H1 (cell line): Measurements from ENCODE around the gene KRTAP15-1. TPM values are rescaled to one million over a fixed set of nuclear protein-coding genes. Genes with fewer than 3 reads are reported as not detected.

Experiments used
- CTCF ChIA-PET: fragments of 300-600 bp; sonication (Branson Sonifier 250); formaldehyde crosslinking; loops from one replicate; lab custom pipeline; 2021; ENCODE audit not compliant: partially characterized antibody; lab: Charles Lee
- POLR2A ChIA-PET: fragments of 300-600 bp; sonication (Branson Sonifier 250); formaldehyde crosslinking; loops from one replicate; lab custom pipeline; 2021; ENCODE audit warnings: inconsistent platforms; ENCODE audit not compliant: partially characterized antibody; lab: Charles Lee
- DNase-seq, 2 experiments: peaks; one replicate each; pipeline versions ENCODE4 v3.0.0 to v3.0.0-alpha.2; 2010 to 2022; ENCODE audit warnings: low spot score in 2 of 2, low read depth in 1 of 2, mixed read lengths in 1 of 2
- FAIRE-seq: peaks from 2 replicates; lab custom pipeline; 2011; peaks lifted over from hg19 to GRCh38; lab: Jason Lieb, UNC
- H2AFZ ChIP-seq: 2 replicates; pipeline ENCODE4 v1.8.1; 2012; ENCODE audit warnings: low read length, inconsistent platforms
- H2AK5ac ChIP-seq: 2 replicates; pipeline ENCODE4 v1.6.1; 2013; ENCODE audit warnings: low read depth, low read length
- H2BK120ac ChIP-seq: replicated peaks from 2 replicates; pipeline ENCODE3; 2013; ENCODE audit warnings: low read depth, low read length, inconsistent platforms
- H2BK12ac ChIP-seq: 2 replicates; pipeline ENCODE4 v1.6.1; 2013; ENCODE audit warnings: low read depth, low read length
- H2BK15ac ChIP-seq: 2 replicates; pipeline ENCODE4 v1.6.1; 2013; ENCODE audit warnings: low read length
- H2BK20ac ChIP-seq: 2 replicates; pipeline ENCODE4 v1.6.1; 2013; ENCODE audit warnings: low read length
- H2BK5ac ChIP-seq: 2 replicates; pipeline ENCODE4 v1.6.1; 2013; ENCODE audit warnings: low read depth, low read length
- H3K14ac ChIP-seq: 2 replicates; pipeline ENCODE4 v1.6.1; 2013; ENCODE audit warnings: inconsistent platforms; ENCODE audit not compliant: insufficient read length
- H3K18ac ChIP-seq: 2 replicates; pipeline ENCODE4 v1.6.1; 2013; ENCODE audit warnings: low read length; ENCODE audit errors: extremely low read depth
- H3K23ac ChIP-seq: 2 replicates; pipeline ENCODE4 v1.6.1; 2013; ENCODE audit warnings: inconsistent platforms; ENCODE audit not compliant: insufficient read length
- H3K23me2 ChIP-seq: 2 replicates; pipeline ENCODE4 v1.6.1; 2013; ENCODE audit warnings: low read depth, low read length
- H3K27ac ChIP-seq: 2 replicates; pipeline ENCODE4 v1.6.1; 2011; ENCODE audit warnings: low read depth, low read length, inconsistent platforms
- H3K27me3 ChIP-seq, 4 experiments: replicated peaks in 1 of 4; 1 replicate in 1 of 4; 2 replicates in 3 of 4; pipeline versions ENCODE4 v1.6.1 to v1.8.1; 2011 to 2013; ENCODE audit warnings: low read length in 3 of 4, mild to moderate bottlenecking in 3 of 4, inconsistent platforms in 2 of 4, mixed read lengths in 2 of 4, moderate library complexity in 1 of 4; ENCODE audit not compliant: control insufficient read depth in 3 of 4, insufficient read depth in 3 of 4; ENCODE audit errors: extremely low read depth in 1 of 4
- H3K36me3 ChIP-seq, 4 experiments: 2 replicates each; pipeline versions ENCODE4 v1.6.1 to v1.8.1; 2011 to 2013; ENCODE audit warnings: mild to moderate bottlenecking in 4 of 4, low read length in 3 of 4, moderate library complexity in 2 of 4, control low read depth in 1 of 4, inconsistent platforms in 1 of 4; ENCODE audit not compliant: insufficient read depth in 4 of 4, control insufficient read depth in 2 of 4
- H3K4ac ChIP-seq: replicated peaks from 2 replicates; pipeline ENCODE3; 2013; ENCODE audit warnings: low read length, low read depth, mixed read lengths, inconsistent platforms; ENCODE audit not compliant: insufficient read length
- H3K4me1 ChIP-seq, 4 experiments: replicated peaks in 1 of 4; 1 replicate in 1 of 4; 2 replicates in 3 of 4; pipeline versions ENCODE4 v1.6.1 to v1.8.1; 2011 to 2013; ENCODE audit warnings: low read length in 3 of 4, inconsistent platforms in 2 of 4, mixed read lengths in 1 of 4; ENCODE audit not compliant: insufficient read depth in 4 of 4, control insufficient read depth in 3 of 4
- H3K4me2 ChIP-seq, 2 experiments: 2 replicates each; pipeline versions ENCODE4 v1.6.1 to v1.8.1; 2011 to 2013; ENCODE audit warnings: low read depth in 2 of 2, low read length in 2 of 2, control low read depth in 1 of 2, inconsistent platforms in 1 of 2, mild to moderate bottlenecking in 1 of 2; ENCODE audit not compliant: insufficient read depth in 1 of 2
- H3K4me3 ChIP-seq, 4 experiments: fragments of 200-600, 300-600 bp in 1 of 4; sonication (generic), shearing (Covaris generic), sonication (Bioruptor Twin) in 1 of 4; 2 replicates each; pipeline versions ENCODE4 v1.5.1 to v1.8.1; 2011 to 2016; ENCODE audit warnings: low read length in 4 of 4, low read depth in 3 of 4, control low read depth in 2 of 4, inconsistent platforms in 2 of 4, mild to moderate bottlenecking in 2 of 4, mixed read lengths in 1 of 4, moderate library complexity in 1 of 4; ENCODE audit not compliant: insufficient read depth in 2 of 4; ENCODE audit errors: extremely low read depth in 1 of 4
- H3K56ac ChIP-seq: replicated peaks from 2 replicates; pipeline ENCODE3; 2013; ENCODE audit warnings: low read depth, mild to moderate bottlenecking, mixed read lengths, low read length, inconsistent platforms; ENCODE audit not compliant: insufficient read length
- H3K79me1 ChIP-seq: 2 replicates; pipeline ENCODE4 v1.6.1; 2013; ENCODE audit warnings: low read depth, low read length, control low read depth
- H3K79me2 ChIP-seq, 2 experiments: 2 replicates each; pipeline versions ENCODE4 v1.6.1 to v1.8.1; 2012 to 2013; ENCODE audit warnings: low read length in 2 of 2, mild to moderate bottlenecking in 2 of 2, inconsistent platforms in 1 of 2; ENCODE audit not compliant: insufficient read depth in 2 of 2, control insufficient read depth in 1 of 2
- H3K9ac ChIP-seq, 4 experiments: replicated peaks in 1 of 4; 1 replicate in 1 of 4; 2 replicates in 3 of 4; pipeline versions ENCODE4 v1.6.1 to v1.8.1; 2011 to 2013; ENCODE audit warnings: low read depth in 3 of 4, low read length in 3 of 4, control low read depth in 2 of 4, mild to moderate bottlenecking in 2 of 4, moderate library complexity in 2 of 4, inconsistent platforms in 1 of 4; ENCODE audit errors: extremely low read depth in 1 of 4
- H3K9me3 ChIP-seq, 2 experiments: 2 replicates each; pipeline versions ENCODE4 v1.6.1 to v1.8.1; 2012 to 2013; ENCODE audit warnings: mild to moderate bottlenecking in 2 of 2, moderate library complexity in 2 of 2, control low read depth in 1 of 2, inconsistent platforms in 1 of 2, low read depth in 1 of 2, low read length in 1 of 2, mixed read lengths in 1 of 2; ENCODE audit not compliant: insufficient read depth in 2 of 2
- H4K20me1 ChIP-seq, 2 experiments: replicated peaks in 1 of 2; 2 replicates each; pipeline versions ENCODE3 to v1.8.1; 2011 to 2013; ENCODE audit warnings: inconsistent platforms in 2 of 2, low read length in 2 of 2, mild to moderate bottlenecking in 1 of 2; ENCODE audit not compliant: insufficient read depth in 2 of 2, control insufficient read depth in 1 of 2
- H4K5ac ChIP-seq: 2 replicates; pipeline ENCODE4 v1.6.1; 2013; ENCODE audit warnings: low read length, low read depth, mixed read lengths, inconsistent platforms; ENCODE audit not compliant: insufficient read length
- H4K8ac ChIP-seq: 2 replicates; pipeline ENCODE4 v1.8.0; 2013; ENCODE audit warnings: mild to moderate bottlenecking, moderate library complexity, low read length, inconsistent platforms; ENCODE audit not compliant: insufficient read depth; ENCODE audit errors: extremely low read depth
- H4K91ac ChIP-seq: replicated peaks from 2 replicates; pipeline ENCODE3; 2013; ENCODE audit warnings: low read length, mixed read lengths, inconsistent platforms; ENCODE audit not compliant: insufficient read length
- BCL11A ChIP-seq, 2 experiments: IDR thresholded peaks; one replicate each; pipeline ENCODE4 v1.6.1; 2011; ENCODE audit warnings: low read depth in 2 of 2, low read length in 2 of 2, mild to moderate bottlenecking in 2 of 2
- CTCF ChIP-seq, 3 experiments: IDR thresholded peaks; 1 replicate in 2 of 3; 2 replicates in 1 of 3; pipeline versions ENCODE4 v1.5.1 to v1.6.1; 2011; ENCODE audit warnings: low read length in 3 of 3, mild to moderate bottlenecking in 3 of 3, inconsistent platforms in 2 of 3, low read depth in 1 of 3, moderate library complexity in 1 of 3; ENCODE audit not compliant: insufficient read depth in 1 of 3; ENCODE audit errors: control extremely low read depth in 1 of 3
- EGR1 ChIP-seq: IDR thresholded peaks from 2 replicates; pipeline ENCODE4 v1.6.1; 2011; ENCODE audit warnings: low read depth, low read length, borderline replicate concordance
- MAX ChIP-seq: IDR thresholded peaks from 2 replicates; pipeline ENCODE4 v1.6.1; 2012; ENCODE audit warnings: inconsistent platforms
- SAP30 ChIP-seq: fragments of 300-600 bp; sonication (generic); IDR thresholded peaks from 2 replicates; pipeline ENCODE4 v1.7.1; 2012; ENCODE audit warnings: low read length, moderate library complexity, mild to moderate bottlenecking, inconsistent platforms; ENCODE audit not compliant: insufficient read depth, insufficient replicate concordance
- SP4 ChIP-seq: IDR thresholded peaks from 2 replicates; pipeline ENCODE4 v1.6.1; 2012; ENCODE audit warnings: low read length, inconsistent platforms
- SRF ChIP-seq: IDR thresholded peaks from 2 replicates; pipeline ENCODE4 v1.6.1; 2011; ENCODE audit warnings: mild to moderate bottlenecking, low read depth, low read length, moderate library complexity
- TAF7 ChIP-seq: optimal IDR thresholded peaks from 2 replicates; pipeline ENCODE3; 2011; ENCODE audit warnings: low read depth, mild to moderate bottlenecking, inconsistent platforms, low read length, moderate library complexity, borderline replicate concordance
- TBP ChIP-seq: IDR thresholded peaks from 2 replicates; pipeline ENCODE4 v1.6.1; 2011; ENCODE audit warnings: low read depth, low read length, improper control_type of control experiment
- WGBS, 2 experiments: shearing (Covaris generic) in 1 of 2; methylation state at CpG; one replicate each; pipeline versions ENCODE4 v1.1.6 to v1.1.7; 2013 to 2015; ENCODE audit warnings: low lambda C conversion rate in 2 of 2, mixed read lengths in 2 of 2, inconsistent platforms in 1 of 2, low coverage in 1 of 2, missing lambda C conversion rate in 1 of 2; ENCODE audit not compliant: insufficient replicate concordance in 2 of 2, insufficient coverage in 1 of 2, insufficient read length in 1 of 2; ENCODE audit errors: extremely low coverage in 1 of 2, missing lambda C conversion rate in 1 of 2; 5-methylcytosine and 5-hydroxymethylcytosine counted together
- polyA plus RNA-seq, 7 experiments: library from polyadenylated mRNA; depleted of rRNA in 3 of 7; stranded (reverse) in 5 of 7; unstranded in 2 of 7; fragments of >200 nt in 5 of 7; fragments of 200-250 nt in 2 of 7; gene quantifications; 1 replicate in 5 of 7; 2 replicates in 1 of 7; 4 replicates in 1 of 7; pipeline versions ENCODE4 v1.2.1 to v1.2.3, GENCODE V29; 2011 to 2013; ENCODE audit warnings: missing spikeins in 2 of 7, mixed read lengths in 2 of 7
- total RNA-seq: library from RNA; stranded (reverse); fragmentation: NEBNext Ultra II Directional; extraction: Animal tissue kit (Norgen Biotek cat#: 25700); gene quantifications from 2 replicates; pipeline ENCODE4 v1.2.1, GENCODE V29; 2021

The KRTAP15-1 gene
- total and polyA plus RNA-seq, 2 of the 8 experiments (the other 6 are each of a cell fraction or from before 2014, with no cell fraction given) = not detected

DNA sequence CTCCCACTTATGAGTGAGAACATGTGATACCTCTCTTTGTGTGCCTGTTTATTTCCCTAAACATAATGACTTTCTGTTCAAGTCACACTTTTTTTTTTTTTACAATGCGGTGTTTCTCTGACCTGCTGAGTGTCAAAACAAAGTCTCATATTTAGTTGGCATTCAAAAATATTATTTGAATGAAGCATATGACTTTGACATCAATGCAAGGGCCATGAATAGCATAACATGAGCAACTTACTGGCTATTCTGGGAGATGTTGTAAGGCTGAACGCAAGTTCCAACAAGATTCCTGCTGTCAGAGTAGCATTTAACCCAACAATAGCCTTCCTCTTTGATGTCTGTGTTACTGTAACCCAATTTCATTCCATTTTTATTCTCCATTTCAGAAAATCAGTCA, 42.1 kb downstream of the KRTAP15-1 start:
- Histone ChIP-seq H2AK5ac (no peak overlapping the region), H3K79me1 (no peaks in the 10 kb centered on the region), H3K23ac (no peak overlapping the region), H3K18ac (no peak overlapping the region), H3K23me2 (no peaks in the 10 kb centered on the region), H3K4me3 (no peak overlapping the region), H3K4ac (no peak overlapping the region), H2BK12ac (no peak overlapping the region), H3K56ac (no peak overlapping the region), H3K9ac (no peak overlapping the region), H2BK5ac (no peak overlapping the region), H3K27ac (no peak overlapping the region), H2BK15ac (no peak overlapping the region), H2AFZ (no peak overlapping the region), H3K27me3 (no peaks in the 10 kb centered on the region), H4K20me1 (no peaks in the 10 kb centered on the region), H3K36me3 (no peaks in the 10 kb centered on the region), H3K14ac (no peak overlapping the region), H2BK20ac (no peak overlapping the region), H3K4me1 (no peaks in the 10 kb centered on the region), H2BK120ac (no peak overlapping the region), H4K91ac (no peak overlapping the region), H4K5ac (no peak overlapping the region), H3K4me2 (no peak overlapping the region), H4K8ac (no peak overlapping the region), H3K9me3 (peaks cover 11% of the 10 kb centered on the region in 2 experiments), H3K79me2 (no peaks in the 10 kb centered on the region)
- FAIRE-seq (no peak), DNase-seq (no peak)
- ChIA-PET POLR2A (no interaction called here), CTCF (no interaction called here)
- 89% methylated on average over 2 of the region's 2 CpGs; no CpG with 5 or more reads in 1 of the 2 experiments for WGBS, 2 experiments
- TF ChIP-seq EGR1 = no peak
- no peak for TF ChIP-seq TAF7
- TF ChIP-seq BCL11A (IDR thresholded peaks at IDR 0.05; ENCODE audit: low read depth in 2 of 2, low read length in 2 of 2) = no peak
- no peak for TF ChIP-seq SAP30
- TF ChIP-seq TBP = no peak
- no peak for TF ChIP-seq SP4
- TF ChIP-seq SRF = no peak
- TF ChIP-seq MAX = no peak
- TF ChIP-seq CTCF (IDR thresholded peaks at IDR 0.05; ENCODE audit: control extremely low read depth in 1 of 3, insufficient read depth in 1 of 3, low read depth in 1 of 3, low read length in 3 of 3) = no peak
